ENCODE data around the gene LUZP4.

DNA sequence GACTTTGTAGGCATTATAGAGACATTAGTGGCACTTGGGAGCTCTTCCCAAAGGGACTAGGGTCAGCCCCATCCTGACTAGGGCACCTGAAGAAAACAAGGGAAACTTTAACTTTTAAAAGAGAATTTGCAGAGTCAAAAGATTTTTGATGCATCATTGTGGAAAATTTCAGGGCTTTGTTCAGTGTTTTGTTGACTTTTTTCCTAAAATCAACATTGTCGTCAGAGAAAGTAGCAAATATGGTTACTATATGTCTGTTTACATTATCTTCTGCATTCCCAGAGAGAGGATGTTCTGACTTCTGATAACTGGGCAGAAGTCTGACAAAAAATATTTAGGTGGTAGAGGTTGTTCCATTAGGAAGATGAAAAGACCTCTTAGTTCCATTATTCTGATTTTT is 51.9 kb downstream of the LUZP4 start:
- TF ChIP-seq POLR2A (IDR thresholded peaks at IDR 0.05), result no peak
- TF ChIP-seq, protein P1, sequence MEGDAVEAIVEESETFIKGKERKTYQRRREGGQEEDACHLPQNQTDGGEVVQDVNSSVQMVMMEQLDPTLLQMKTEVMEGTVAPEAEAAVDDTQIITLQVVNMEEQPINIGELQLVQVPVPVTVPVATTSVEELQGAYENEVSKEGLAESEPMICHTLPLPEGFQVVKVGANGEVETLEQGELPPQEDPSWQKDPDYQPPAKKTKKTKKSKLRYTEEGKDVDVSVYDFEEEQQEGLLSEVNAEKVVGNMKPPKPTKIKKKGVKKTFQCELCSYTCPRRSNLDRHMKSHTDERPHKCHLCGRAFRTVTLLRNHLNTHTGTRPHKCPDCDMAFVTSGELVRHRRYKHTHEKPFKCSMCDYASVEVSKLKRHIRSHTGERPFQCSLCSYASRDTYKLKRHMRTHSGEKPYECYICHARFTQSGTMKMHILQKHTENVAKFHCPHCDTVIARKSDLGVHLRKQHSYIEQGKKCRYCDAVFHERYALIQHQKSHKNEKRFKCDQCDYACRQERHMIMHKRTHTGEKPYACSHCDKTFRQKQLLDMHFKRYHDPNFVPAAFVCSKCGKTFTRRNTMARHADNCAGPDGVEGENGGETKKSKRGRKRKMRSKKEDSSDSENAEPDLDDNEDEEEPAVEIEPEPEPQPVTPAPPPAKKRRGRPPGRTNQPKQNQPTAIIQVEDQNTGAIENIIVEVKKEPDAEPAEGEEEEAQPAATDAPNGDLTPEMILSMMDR (IDR thresholded peaks at IDR 0.05), result no peak
